HG02588 (cell line): ENCODE measurements around the gene PPARGC1A.
A peak's percentile ranks its signal among the peaks of the same experiment; 100 is the strongest.

Experiments used
- ATAC-seq: cut with Tn5 transposase; IDR thresholded peaks from one replicate; pipeline ENCODE4 v1.9.1; 2021; ENCODE audit warnings: mild to moderate bottlenecking, moderate library complexity; ENCODE audit not compliant: unreplicated experiment

PPARGC1A gene

DNA sequence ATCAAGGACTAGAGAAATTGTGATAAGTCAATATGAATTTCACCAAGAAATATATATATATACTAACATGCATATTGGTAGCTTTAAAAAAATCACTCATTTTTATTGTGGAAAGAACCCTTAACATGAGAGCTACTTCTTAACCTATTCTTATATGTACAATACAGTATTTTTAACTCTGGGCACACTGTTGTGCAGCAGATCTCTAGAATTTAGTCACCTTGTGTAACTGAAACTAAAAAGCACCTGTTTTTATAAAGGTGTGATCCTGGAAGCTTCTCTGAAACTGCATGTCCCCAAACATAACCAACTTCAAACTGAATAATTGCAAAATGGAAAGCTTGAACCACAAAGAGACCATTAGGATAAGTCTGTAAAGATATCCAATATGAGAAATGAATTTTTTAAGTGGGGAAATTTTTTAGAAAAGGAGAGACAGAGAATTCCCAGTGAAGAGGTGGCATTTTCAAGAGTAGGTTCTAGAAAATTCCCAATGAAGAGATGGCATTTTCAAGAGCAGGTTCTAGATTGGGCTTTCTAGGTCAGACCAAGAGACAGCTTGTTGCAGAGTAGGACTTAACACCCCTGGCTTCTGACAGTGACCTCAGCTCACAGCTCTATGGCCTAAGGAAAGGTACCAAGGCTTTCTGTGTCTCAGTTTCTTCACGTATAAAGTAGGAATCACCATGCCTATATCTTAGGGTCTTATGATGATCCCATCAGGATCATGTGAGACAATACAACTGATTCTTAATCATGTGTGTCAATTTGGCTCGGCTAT, 22.0 kb upstream of the PPARGC1A start:
- ATAC-seq = peak; percentile 65

DNA sequence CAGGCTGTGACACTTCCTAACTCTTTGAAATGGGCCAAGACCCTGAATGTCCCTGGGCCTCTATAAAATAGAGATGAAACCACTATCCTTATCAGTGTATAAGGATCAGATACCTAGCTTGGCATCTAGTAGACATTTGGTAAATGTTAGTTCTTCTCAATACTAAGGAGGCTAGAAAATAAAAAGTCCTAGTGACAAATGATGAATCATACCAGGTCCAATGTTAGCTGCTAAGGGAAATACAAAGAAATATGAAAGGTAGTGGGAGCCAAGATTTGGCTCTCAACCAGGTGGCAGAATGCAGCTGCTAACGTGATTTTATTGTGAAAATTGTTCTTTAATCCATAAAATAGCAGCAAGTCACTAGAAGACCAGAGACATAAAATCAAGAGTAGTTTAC, 19.8 kb upstream of the PPARGC1A start:
- no peak for ATAC-seq

DNA sequence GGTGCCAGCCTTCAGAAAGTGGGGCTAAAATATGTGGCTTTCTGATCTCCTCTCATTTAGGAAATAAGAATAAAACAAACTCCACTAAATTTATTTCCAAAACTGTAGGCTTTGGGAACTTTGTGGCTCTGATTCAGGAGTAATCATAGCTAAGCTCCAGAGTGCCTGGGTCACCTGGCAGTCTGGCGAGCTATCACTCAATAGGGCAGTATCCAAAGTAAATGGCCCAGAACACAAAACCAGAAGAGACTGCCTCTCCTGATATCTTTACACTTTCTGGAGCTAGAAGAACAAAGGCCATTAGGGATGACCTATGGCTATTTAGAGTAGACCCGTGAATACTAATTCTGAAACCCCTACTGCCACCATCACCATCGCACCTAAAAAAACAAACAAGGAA, 17.0 kb upstream of the PPARGC1A start:
- ATAC-seq = no peak

DNA sequence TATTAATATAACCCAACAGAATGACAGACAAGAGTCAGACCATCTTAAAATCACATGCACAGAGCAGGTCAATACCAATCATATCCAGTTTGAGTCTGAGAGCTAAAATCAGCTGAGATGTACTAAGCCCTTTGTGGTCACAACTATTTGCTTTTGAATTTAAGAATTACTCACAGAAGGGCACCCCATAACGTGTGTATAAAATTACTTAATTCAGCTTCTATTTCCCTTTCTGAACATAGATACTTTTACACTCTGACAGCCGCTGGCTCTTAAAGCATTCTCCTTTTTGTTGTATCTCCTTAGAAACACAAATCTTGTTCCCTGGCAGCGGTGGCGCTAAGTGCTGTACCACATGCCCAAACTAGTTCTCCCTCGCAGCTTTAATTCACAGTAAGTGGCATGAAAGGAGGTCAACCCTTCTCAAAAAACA, 14.8 kb upstream of the PPARGC1A start:
- no peak for ATAC-seq

DNA sequence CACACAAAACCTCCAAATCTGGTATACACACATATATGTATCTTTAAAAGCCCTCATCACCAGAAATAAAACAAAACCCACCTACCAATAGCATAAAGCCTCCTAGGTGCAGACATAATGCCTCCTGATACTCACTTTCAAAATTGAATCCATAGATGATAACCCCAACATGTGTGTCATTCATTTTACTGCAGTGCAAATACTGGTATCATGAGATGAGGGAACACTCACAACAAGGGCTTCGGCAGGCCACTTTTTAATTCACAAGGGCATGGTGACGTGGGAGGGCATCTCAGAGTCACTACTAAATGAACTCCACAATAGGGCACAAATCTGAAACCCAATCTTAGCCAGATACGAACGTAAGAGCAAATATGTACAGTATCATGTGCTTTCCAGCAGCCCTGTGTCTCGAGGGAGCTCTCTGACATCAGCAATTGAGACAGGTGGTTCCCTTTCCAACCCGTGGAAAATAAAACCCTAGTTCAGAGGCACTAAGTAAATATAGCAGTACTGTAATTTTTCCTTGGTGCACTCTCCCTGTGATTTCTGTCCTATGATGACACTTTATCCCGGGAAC, 14.1 kb upstream of the PPARGC1A start:
- no peak for ATAC-seq

DNA sequence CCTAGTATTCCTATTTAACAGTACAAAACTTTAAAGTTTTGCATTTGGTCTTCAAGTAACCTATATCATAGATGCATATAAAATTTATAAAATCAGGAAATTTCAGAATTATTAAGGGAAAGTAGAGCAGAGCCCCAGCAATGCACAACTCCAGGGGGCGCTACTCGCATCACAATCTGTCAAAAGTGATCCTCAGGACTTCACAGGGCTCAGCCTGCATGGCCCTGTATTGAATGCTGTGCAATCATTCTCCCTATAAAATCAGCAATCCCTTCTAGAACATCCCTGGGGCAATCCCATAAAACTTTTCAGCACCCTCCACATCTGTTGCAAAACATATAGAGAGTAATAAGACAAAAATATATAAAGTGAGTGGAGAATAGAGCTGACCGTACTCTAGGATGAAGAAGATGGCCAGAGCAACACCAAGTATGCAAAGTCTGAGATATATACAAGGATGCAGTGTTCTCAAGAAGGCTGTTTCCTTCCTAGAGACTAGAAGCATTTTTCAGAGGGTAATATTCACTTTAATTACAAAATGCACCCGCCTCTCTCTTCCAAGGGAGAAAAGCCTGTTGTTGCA, 12.5 kb upstream of the PPARGC1A start:
- no peak for ATAC-seq

DNA sequence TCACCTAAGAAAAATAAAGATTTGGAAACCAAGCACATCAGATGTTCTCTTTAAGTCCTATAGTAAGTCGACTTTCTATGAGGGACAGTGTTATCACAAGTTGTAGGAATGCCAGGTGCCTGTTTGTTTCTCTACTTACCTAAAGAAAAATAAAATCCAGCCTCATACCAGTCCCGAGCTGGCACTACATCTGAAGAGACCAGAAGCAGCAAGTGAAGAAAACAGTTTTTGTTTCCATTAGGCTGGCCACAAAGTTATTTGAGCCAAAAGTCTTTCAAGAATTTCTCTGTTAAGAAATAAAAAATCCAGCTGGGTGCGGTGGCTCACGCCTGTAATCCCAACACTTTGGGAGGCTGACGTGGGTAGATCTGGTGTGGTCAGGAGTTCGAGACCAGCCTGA, 10.8 kb upstream of the PPARGC1A start:
- no peak for ATAC-seq

DNA sequence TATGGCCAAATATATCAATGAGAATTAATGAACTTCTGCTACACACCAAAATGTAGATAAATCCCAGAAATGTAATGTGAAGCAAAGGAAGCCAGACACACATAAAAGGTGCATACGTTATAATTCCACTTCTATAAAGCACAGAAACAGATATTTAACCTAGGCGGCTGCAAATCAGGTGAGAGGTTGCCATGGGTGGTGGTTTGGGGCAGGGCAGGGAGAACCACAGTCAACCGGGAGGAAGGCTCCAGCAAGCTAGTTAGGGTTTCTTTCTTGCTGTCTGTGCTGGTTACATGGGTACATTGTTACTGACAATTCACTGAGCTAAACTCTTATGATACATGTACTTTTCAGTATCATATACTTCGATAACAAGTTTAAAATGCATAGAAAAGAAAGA, 9.7 kb upstream of the PPARGC1A start:
- no peak for ATAC-seq

DNA sequence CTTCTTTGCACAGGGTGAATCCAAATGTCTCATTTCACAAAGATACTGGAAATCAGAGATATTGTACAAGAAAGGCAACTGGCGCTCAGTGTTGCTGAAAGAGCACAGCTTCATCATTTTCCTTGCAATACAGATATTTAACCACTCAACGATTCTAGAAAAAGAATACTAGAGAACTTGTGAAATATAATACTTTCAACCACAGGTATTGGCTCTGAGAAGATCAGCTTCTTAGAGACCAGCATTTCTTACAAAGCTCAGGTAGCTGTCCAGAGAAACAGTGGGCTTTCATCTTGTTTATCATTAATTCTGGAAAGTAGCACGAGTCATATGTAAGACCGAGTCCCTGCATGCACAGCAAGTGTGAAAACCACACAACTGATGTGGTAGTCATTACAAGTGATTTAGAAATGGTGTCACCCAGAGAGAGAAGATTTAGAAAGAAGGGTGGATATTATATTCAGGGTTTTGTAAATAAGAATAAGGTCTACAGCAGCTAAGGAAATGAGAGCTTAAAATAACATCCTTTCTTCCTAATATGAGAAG, 7.8 kb upstream of the PPARGC1A start:
- no peak for ATAC-seq

DNA sequence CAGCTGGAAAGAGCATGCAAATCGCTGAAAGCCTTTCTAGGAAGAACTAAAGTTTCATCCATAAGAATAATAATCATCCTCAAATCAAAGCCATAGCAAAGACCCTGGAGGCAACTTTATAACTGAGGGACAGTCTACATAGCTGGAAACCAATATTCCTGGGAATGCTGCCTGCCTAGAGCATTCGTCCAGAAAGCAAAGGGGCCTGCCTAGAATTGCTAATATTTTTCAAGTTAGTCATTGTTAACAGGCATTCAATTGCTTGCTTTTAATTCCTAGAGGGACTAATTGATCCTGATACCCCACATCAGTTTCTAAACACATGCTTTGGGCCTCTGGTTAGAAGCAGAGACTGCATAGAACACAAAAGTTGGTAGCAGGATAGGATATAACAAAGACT, 4.2 kb upstream of the PPARGC1A start:
- ATAC-seq = no peak

DNA sequence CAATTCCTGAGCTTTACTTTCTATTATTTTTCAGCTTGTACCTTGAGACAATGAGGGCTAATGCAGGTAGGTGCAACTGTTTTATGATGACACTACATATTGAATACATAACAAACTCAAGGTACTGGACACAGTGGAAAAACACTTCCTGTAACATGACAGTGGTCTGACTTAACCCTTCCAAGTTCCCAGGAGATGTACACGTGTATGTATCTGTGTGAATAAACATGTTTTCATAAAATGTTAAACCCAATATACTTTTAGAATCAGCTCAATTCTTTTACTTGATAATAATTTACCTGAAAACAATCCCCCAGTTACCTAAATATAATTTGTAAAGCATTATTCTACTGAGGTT, 1.2 kb upstream of the PPARGC1A start:
- no peak for ATAC-seq

DNA sequence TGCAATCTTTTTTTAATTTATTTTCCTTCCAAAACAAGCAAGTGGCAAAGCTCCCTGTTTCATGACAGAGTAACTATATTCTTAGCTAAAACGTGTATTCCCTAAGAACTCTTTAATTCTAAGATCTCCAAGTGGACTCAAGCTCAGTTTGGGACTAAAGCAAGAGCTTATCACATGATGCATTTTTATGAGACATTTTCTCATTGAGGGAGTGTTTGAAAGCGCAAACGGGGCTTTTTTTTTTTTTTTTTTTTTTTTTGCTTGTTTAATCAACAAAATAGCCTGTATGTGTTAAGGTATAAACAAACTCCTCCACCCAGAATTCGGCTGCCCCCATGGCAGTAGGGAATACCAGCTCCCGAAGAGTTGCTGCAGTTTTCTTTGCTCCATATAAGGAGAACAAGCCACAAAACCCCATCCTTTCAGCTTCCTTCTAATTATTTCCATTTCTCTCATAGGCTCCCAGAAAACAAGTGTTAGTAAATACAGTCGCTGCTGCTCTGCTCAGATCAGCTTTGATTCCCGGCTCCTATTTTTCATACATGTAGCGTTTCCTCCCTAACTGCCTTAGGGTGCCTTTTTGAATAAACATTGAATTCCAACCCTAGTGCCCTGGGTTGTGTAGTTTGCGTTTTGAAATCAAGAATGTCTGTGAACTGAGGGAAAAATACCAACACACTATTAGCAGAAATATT, 669 bp upstream of the PPARGC1A start:
- ATAC-seq = no peak

DNA sequence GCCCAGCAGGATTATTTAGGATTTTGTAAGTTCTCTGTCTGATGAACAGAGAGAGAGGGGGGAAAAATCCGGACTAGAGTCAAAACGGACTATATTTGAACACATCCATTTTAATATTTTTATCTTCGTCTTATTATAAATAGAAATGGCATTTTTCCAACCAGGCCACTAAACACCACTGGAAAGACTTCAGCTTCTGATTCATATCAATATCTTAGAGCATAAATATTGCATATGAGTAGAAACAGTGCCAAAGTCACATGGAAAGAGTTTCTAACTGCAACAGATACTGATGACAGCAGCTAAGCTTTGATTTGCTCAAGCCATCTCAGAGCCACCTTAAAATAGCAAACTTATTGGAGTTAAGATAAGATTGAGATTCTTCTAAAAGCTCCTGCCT, 456 bp downstream of the PPARGC1A start:
- no peak for ATAC-seq

DNA sequence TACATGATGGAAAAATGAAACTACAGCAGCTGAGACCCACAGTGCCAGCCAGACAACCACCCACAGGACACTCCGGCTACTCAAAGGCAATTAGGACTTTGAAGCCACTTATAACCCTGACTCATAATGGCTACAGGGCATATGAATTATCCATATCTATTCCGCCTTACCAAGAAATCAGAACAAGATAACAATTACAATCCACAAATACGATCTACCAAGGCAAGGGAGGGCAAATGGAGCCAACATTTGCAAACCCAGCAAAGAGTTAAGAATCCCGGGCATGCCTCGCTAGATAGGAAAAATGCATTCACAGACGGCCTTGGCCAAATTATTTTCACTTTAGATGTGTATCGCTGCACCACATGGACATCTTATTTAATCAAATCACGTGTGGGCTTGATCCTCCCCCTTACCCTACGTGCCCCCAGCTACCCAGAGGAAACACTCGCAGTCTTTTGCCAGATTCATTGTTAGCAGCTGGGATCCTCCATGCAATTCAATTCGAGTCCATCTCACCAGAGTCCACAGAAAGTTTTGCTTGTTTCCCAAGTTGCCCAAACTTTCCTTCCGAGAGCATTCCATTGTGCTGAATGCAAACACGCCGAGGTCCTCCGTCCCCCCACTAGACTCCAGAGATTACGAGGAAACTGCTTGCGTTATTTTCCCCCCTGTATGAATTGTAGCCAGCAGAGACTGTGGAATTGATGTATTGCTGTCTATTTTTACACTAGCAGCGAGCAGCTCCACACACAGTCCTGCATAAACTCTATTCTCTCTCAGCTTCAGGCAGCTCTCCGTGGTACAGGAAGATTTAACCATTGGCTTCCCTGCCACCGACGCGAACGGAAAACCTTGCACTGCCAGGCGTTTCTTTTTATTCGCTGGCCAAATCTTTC, 1.2 kb downstream of the PPARGC1A start:
- no peak for ATAC-seq

DNA sequence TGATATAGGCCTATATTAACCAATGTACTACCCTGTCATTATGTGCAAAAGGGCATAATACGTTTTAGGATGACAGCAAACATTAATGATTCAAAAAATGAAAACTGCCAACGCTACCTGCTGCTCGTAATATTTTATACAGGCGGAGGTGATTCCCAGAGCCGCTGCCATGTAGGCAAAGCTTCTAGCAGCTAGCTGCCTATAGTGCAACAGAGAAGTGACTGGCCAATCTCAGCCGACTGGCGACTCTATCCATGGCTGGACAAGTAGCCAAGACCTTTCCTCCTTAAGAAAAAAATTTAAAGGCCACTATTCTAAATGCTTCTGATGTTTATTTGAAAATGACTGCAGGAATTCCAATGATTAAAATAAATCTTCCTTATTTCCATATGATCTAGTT, 1.9 kb downstream of the PPARGC1A start:
- no peak for ATAC-seq

DNA sequence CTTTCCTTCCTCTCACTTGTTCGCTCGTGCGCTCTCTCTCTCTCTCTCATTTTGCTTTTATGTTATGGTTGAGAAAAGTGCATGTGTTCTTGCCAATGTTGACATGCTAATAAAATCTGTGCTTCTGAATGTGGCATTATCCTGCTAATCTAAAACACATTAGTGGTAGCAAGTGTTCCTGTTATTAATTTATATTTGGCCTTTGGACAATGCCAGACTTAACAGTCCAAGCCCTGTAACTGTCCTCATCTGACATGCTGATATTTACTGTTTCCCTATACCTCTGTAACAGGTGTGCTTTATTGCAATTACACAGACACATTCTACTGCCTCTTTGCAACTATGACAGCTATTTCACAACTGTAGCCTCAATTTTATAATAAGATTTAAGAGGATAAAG, 2.7 kb downstream of the PPARGC1A start:
- no peak for ATAC-seq

DNA sequence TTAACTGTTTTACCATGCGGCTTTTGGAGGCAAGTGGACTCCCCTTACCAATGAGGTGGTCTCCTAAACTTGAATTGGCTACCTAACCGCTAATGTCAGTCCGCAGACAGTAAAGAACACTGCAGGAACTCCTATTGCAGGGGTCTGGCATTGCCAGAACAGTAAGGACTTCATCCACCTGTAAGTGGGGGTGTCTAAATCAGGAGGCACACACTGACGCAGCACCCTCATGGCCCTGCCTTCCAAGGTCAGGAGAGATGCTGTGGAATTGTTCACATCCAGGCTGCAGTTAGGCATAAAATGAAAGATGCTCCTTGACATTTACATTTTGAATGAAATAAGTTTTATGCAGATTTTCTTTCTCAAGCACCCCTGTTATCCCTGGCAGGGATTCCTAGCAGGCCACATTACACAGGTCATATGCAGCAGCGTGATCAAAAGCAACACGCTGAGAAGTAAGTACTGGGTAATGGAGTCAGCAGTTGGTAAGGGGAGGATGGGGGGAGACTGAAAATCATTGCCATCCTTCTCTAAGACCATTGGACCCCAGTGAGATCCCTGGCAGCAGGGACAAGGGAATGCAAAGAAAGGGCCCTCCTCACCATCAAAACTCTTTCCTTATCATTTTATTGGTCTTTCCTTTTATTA, 3.8 kb downstream of the PPARGC1A start:
- ATAC-seq = no peak

DNA sequence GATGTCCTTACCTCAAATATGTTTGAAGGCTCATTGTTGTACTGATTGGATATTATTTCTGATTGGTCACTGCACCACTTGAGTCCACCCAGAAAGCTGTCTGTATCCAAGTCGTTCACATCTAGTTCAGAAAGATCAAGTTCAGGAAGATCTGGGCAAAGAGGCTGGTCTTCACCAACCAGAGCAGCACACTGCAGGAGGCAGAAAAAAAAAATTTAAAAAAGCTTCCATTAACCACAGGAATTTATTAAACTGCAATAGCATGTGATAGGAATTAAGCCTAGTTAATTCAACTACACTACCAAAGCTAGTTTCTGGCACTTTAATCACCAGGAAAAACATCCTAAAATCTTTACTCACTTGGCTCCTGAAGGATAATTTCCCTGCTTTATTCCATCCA, 5.1 kb downstream of the PPARGC1A start:
- no peak for ATAC-seq

DNA sequence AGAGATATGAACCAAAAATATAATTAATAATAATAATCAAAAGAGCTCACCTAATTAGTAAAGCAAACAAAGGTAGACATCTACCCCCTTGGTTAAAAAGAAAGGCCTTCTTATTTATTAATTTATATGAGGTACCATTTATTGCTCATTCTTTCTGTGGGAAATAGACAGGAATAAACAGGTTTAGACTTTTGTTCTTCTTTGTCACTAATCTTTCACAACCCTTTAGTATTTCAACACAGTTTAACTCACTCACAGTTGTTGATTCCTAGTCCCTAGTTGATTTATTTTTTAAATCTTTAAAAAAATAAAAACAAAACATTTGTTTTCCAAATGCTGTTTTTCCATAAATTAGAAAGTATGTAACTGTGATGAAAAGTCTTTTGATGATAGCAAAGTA, 5.6 kb downstream of the PPARGC1A start:
- no peak for ATAC-seq

DNA sequence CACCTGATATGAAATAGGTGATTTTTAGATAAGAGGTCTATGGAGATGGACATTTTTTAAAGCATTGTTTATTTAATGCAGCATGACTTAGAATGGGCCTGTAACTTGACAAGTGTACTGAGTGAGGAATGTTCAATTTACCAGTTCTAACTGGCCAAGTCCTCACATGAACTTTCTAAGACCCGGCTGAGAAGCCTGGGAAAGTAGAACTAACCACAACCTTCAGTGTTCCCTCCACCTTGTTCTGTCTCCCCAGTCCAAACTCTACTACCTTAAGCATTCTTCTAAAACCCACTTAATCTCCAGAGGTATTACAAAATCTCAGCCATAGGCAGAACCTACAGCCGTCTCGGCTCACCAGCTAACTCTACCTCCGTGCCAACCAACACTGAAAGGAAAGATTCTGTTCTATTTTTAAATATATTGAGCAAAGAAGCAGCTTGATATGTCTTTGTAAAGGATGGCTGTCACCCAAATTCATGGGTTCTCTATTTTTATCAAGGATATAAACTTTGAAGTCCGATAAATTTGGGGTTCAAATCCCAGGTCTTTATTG, 6.8 kb downstream of the PPARGC1A start:
- ATAC-seq = no peak
